RWPE2 (cell line): ENCODE results near the gene GNAS-AS1.

Source experiments
- ATAC-seq: fragments of 200-7000 bp; cut with Tn5 transposase; 3 replicates; pipeline ENCODE4 v1.9.1; 2021; ENCODE audit warnings: low read depth
- DNase-seq: peaks from one replicate; pipeline ENCODE4 v3.0.0-alpha.2; 2020; ENCODE audit warnings: low spot score
- H3K27ac ChIP-seq: fragments of 450-650 bp; 2 replicates; pipeline ENCODE4 v1.5.1; 2017; ENCODE audit warnings: mild to moderate bottlenecking; ENCODE audit not compliant: poor library complexity, severe bottlenecking
- H3K27me3 ChIP-seq: fragments of 250-450 bp; sonication (Bioruptor Pico); 2 replicates; pipeline ENCODE4 v1.5.1; 2021; ENCODE audit warnings: mild to moderate bottlenecking, moderate library complexity; ENCODE audit not compliant: insufficient read depth, poor library complexity, severe bottlenecking
- H3K36me3 ChIP-seq: fragments of 250-450 bp; sonication (Bioruptor Pico); 2 replicates; pipeline ENCODE4 v1.5.1; 2020; ENCODE audit warnings: low read depth, mild to moderate bottlenecking, moderate library complexity
- H3K4me1 ChIP-seq: fragments of 250-450 bp; sonication (Bioruptor Pico); 2 replicates; pipeline ENCODE4 v1.5.1; 2021; ENCODE audit warnings: mild to moderate bottlenecking, moderate library complexity; ENCODE audit not compliant: insufficient read depth, poor library complexity, severe bottlenecking
- H3K4me3 ChIP-seq: fragments of 250-450 bp; sonication (Bioruptor Pico); 2 replicates; pipeline ENCODE4 v1.5.1; 2021; ENCODE audit warnings: mild to moderate bottlenecking, moderate library complexity; ENCODE audit not compliant: severe bottlenecking
- H3K9me3 ChIP-seq: fragments of 250-450 bp; sonication (Bioruptor Pico); 2 replicates; pipeline ENCODE4 v1.5.1; 2021; ENCODE audit warnings: mild to moderate bottlenecking, moderate library complexity; ENCODE audit not compliant: severe bottlenecking
- CTCF ChIP-seq: fragments of 450-650 bp; IDR thresholded peaks from one replicate; pipeline ENCODE4 v1.5.1; 2017; ENCODE audit warnings: mild to moderate bottlenecking, moderate library complexity; ENCODE audit not compliant: poor library complexity, severe bottlenecking

GNAS-AS1 gene

GRCh38 chr20:58816957-58817651 is 33.6 kb downstream of the GNAS-AS1 start:
- no peak overlapping the region for H3K4me3 ChIP-seq
- H3K4me1 ChIP-seq, result no peaks in the 10 kb centered on the region
- no peak for TF ChIP-seq CTCF
- H3K9me3 ChIP-seq, result no peaks in the 10 kb centered on the region
- no peak for DNase-seq
- H3K27me3 ChIP-seq, result no peaks in the 10 kb centered on the region
- ATAC-seq, result no peak
- no peak overlapping the region for H3K27ac ChIP-seq
- peaks cover 9% of the 10 kb centered on the region for H3K36me3 ChIP-seq

- no peaks in the 10 kb centered on the region for H3K9me3 ChIP-seq
- DNase-seq, result no peak
These were observed 34.7 kb downstream of the GNAS-AS1 start for GRCh38 chr20:58816051-58816450.

GRCh38 chr20:58815448-58815847 is 35.3 kb downstream of the GNAS-AS1 start:
- ATAC-seq, result no peak
- DNase-seq, result no peak
- Histone ChIP-seq H3K4me1 (no peaks in the 10 kb centered on the region), H3K36me3 (peaks cover 9% of the 10 kb centered on the region), H3K4me3 (no peak overlapping the region), H3K27me3 (peaks cover 3% of the 10 kb centered on the region), H3K9me3 (no peaks in the 10 kb centered on the region), H3K27ac (no peak overlapping the region)
- no peak for TF ChIP-seq CTCF

More at GRCh38 chr20:58816051-58816450, 34.7 kb downstream of the GNAS-AS1 start:
- Histone ChIP-seq H3K27me3 (no peaks in the 10 kb centered on the region), H3K27ac (no peak overlapping the region), H3K4me1 (no peaks in the 10 kb centered on the region), H3K4me3 (no peak overlapping the region), H3K36me3 (peaks cover 9% of the 10 kb centered on the region)
- TF ChIP-seq CTCF, result no peak
- no peak for ATAC-seq

GRCh38 chr20:58813369-58813768 is 37.3 kb downstream of the GNAS-AS1 start:
- no peak for ATAC-seq
- peaks cover 3% of the 10 kb centered on the region; the same call in 1 of the 2 replicates for H3K36me3 ChIP-seq
- no peak for TF ChIP-seq CTCF
- H3K27me3 ChIP-seq, result peaks cover 15% of the 10 kb centered on the region
- DNase-seq, result no peak
- H3K9me3 ChIP-seq, result no peaks in the 10 kb centered on the region
- no peaks in the 10 kb centered on the region for H3K4me1 ChIP-seq
- H3K27ac ChIP-seq, result no peak overlapping the region
- no peak overlapping the region for H3K4me3 ChIP-seq

- Histone ChIP-seq H3K27me3 (peaks cover 31% of the 10 kb centered on the region), H3K27ac (no peak overlapping the region), H3K36me3 (no peaks in the 10 kb centered on the region), H3K4me3 (no peak overlapping the region), H3K4me1 (no peaks in the 10 kb centered on the region), H3K9me3 (no peaks in the 10 kb centered on the region)
- TF ChIP-seq CTCF, result no peak
- no peak for ATAC-seq
- DNase-seq, result no peak
These were observed 39.4 kb downstream of the GNAS-AS1 start for GRCh38 chr20:58811334-58811733.
